Lower leg skin (tissue), 4 donors: Measurements from ENCODE around the gene ADARB2. TPM values are rescaled to one million over a fixed set of nuclear protein-coding genes. Genes with fewer than 3 reads are reported as not detected.

Experiments
- DNase-seq, 2 donors: peaks; one replicate each; pipeline ENCODE4 v3.0.0-alpha.2; 2019; ENCODE audit warnings: low spot score in 2 of 2
- H3K4me3 ChIP-seq: fragments of 200-600 bp; sonication (generic); 2 replicates; pipeline ENCODE4 v1.5.1; 2017; ENCODE audit warnings: mild to moderate bottlenecking, low read depth; ENCODE audit not compliant: poor library complexity, severe bottlenecking
- CTCF ChIP-seq, 3 donors: fragments of 450-650 bp; IDR thresholded peaks; one replicate each; pipeline ENCODE4 v1.5.1; 2016; ENCODE audit warnings: antibody characterized with exemption in 3 of 3, mild to moderate bottlenecking in 3 of 3, moderate library complexity in 2 of 3
- POLR2A ChIP-seq, 2 donors: fragments of 450-650 bp; IDR thresholded peaks; one replicate each; pipeline ENCODE4 v1.6.1; 2016 to 2017; ENCODE audit warnings: antibody characterized with exemption in 2 of 2, mild to moderate bottlenecking in 1 of 2, moderate library complexity in 1 of 2
- WGBS, 2 donors: methylation state at CpG; one replicate each; pipeline ENCODE4 v1.1.5; 2018; 5-methylcytosine and 5-hydroxymethylcytosine counted together
- intact Hi-C: fragments of 100-400 bp; cut with DNase I; formaldehyde crosslinking; loops from one replicate; pipeline ENCODE4 v1.15.0; 2023; ENCODE audit warnings: low total_unique reads
- total RNA-seq, 4 donors: library from RNA; depleted of rRNA; stranded (reverse); fragments of >200 nt; gene quantifications; one replicate each; pipeline ENCODE4 v1.1.0, GENCODE V29; 2016

The ADARB2 gene
- 1 to 10 TPM in 3 of 4 donors, under 1 TPM in 1; 0.72 to 3.6 (median 1.8) TPM for total RNA-seq

- no peak for DNase-seq
- H3K4me3 ChIP-seq: no peak within 1 kb of the TSS
- WGBS, 2 donors: 0 to 4% methylated on average over 42 to 48 of the region's 50 CpGs
- TF ChIP-seq CTCF (IDR thresholded peaks at IDR 0.05): no peak
- intact Hi-C loops: no loop called here
These were observed at the start of gene ADARB2 for GRCh38 chr10:1737222-1738061. TSS of gene ADARB2 (minus strand) at chr10:1737525.

GRCh38 chr10:1785835-1786234 lies 48.5 kb upstream of the ADARB2 start:
- TF ChIP-seq CTCF (IDR thresholded peaks at IDR 0.05) (no peak), POLR2A (IDR thresholded peaks at IDR 0.05) (no peak)
- DNase-seq: no peak
- intact Hi-C loops: no loop called here
- H3K4me3 ChIP-seq: no peak overlapping the region
- WGBS, 2 donors: 79 to 84% methylated on average over 2 to 3 of the region's 3 CpGs

DNA sequence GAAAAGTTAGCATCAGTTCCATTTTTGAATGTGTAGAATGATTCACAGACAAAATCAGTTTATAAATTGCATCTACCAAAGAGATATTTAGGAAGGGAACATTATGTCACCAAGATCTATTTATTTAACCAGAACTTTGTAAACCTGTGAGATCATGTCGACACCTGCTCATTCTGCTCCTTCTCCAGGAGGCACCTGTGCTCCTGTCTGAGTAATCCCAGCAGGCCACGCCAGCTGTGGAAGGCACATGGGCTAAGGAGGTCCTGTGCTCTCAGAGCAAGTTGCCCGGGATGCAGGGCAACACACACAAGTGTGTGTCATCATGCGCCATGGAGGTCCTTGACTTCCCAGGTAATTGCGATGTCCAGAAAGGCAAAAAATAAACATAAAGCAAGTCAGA lies 45.5 kb upstream of the ADARB2 start:
- intact Hi-C loops: no loop called here

GRCh38 chr10:1779796-1780195 lies 42.5 kb upstream of the ADARB2 start:
- DNase-seq: no peak
- no peak for TF ChIP-seq CTCF (IDR thresholded peaks at IDR 0.05)
- TF ChIP-seq POLR2A (IDR thresholded peaks at IDR 0.05): no peak
- intact Hi-C loops: no loop called here
- WGBS, 2 donors: 89 to 92% methylated on average over 10 of the region's 10 CpGs
- H3K4me3 ChIP-seq: no peak overlapping the region

More for the DNA sequence above, 45.5 kb upstream of the ADARB2 start:
- TF ChIP-seq POLR2A (IDR thresholded peaks at IDR 0.05) (no peak), CTCF (IDR thresholded peaks at IDR 0.05) (no peak)
- WGBS, 2 donors: 75 to 78% methylated on average over 5 of the region's 5 CpGs
- no peak overlapping the region for H3K4me3 ChIP-seq
- DNase-seq: no peak

DNA sequence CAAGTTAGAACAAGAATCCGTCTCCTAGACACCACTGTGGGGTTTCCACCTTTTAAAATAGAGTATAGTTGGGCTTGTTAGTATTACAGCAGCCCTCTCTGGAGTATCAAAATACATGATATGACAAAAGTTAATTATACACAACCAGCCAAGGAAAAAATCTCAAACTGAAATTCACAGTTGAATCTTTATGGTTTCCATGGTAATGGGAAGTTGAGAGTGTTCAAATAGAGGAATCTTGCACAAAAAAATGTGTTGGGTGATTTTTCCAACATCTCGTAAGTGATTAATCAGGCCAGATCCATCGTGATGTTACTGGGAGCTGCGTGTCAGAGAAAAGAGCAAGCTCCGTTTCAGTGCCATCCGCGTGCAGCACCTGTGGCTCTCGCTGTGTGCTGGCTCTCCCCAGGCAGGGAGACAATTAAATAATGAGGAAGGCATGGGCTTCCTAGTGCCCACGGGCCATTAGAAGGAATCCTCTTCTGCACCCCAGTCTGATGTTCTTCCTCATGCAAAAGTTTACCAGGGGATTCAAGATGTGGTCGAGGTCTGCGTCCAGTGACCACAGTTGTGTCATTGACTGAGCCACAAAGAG lies 41.1 kb upstream of the ADARB2 start:
- DNase-seq: no peak
- 81 to 87% methylated on average over 11 of the region's 11 CpGs for WGBS, 2 donors
- H3K4me3 ChIP-seq: no peak overlapping the region
- TF ChIP-seq POLR2A (IDR thresholded peaks at IDR 0.05) (no peak), CTCF (IDR thresholded peaks at IDR 0.05) (no peak)
- intact Hi-C loops: no loop called here
